ENCODE measurements around the gene MRTFA.

GRCh38 chr22:40429481-40429880 lies 207.0 kb downstream of the MRTFA start:
- TF ChIP-seq CEBPB (IDR thresholded peaks at IDR 0.05; ENCODE audit: low read depth): no peak
- no peak for TF ChIP-seq TCF7L2 (IDR thresholded peaks at IDR 0.05; ENCODE audit: borderline replicate concordance, extremely low read depth, insufficient read depth, insufficient read length)
- TF ChIP-seq CTCF (IDR thresholded peaks at IDR 0.05 in 2 of 3, conservative IDR thresholded peaks at IDR 0.05 in 1 of 3; ENCODE audit: borderline replicate concordance in 1 of 3, insufficient read depth in 1 of 3, low read depth in 2 of 3, low read length in 2 of 3): no peak
- TF ChIP-seq POLR2AphosphoS5 (IDR thresholded peaks at IDR 0.05; ENCODE audit: low read depth, low read length): no peak
- TF ChIP-seq EGR1 (IDR thresholded peaks at IDR 0.05; ENCODE audit: low read depth): no peak
- TF ChIP-seq EZH2 (IDR thresholded peaks at IDR 0.05): no peak
- no peak for TF ChIP-seq POLR2A (IDR thresholded peaks at IDR 0.05; ENCODE audit: borderline replicate concordance, extremely low read depth, insufficient read depth, insufficient read length)
- no peak for TF ChIP-seq ZNF274 (IDR thresholded peaks at IDR 0.05; ENCODE audit: low read depth, low read length)
